ENCODE data around the gene TMEM207.

GRCh38 chr3:190399677-190400076, 50.0 kb downstream of the TMEM207 start:
- TF ChIP-seq GATA3 (IDR thresholded peaks at IDR 0.05; ENCODE audit: low read depth, low read length) (no peak), GATA2 (IDR thresholded peaks at IDR 0.05; ENCODE audit: low read depth, low read length) (no peak)

Measured in SH-SY5Y (cell line).